HS-5 (cell line): ENCODE data around the gene EEA1.
"Not testable (repeated sequence)": the region's sequence is repeated elsewhere in the genome, so short reads cannot be mapped to it uniquely, and the experiment has no call there.

Source experiments
- DNase-seq: peaks from one replicate; pipeline ENCODE4 v3.0.0-alpha.2; 2012; ENCODE audit warnings: low read depth

The EEA1 gene

DNA sequence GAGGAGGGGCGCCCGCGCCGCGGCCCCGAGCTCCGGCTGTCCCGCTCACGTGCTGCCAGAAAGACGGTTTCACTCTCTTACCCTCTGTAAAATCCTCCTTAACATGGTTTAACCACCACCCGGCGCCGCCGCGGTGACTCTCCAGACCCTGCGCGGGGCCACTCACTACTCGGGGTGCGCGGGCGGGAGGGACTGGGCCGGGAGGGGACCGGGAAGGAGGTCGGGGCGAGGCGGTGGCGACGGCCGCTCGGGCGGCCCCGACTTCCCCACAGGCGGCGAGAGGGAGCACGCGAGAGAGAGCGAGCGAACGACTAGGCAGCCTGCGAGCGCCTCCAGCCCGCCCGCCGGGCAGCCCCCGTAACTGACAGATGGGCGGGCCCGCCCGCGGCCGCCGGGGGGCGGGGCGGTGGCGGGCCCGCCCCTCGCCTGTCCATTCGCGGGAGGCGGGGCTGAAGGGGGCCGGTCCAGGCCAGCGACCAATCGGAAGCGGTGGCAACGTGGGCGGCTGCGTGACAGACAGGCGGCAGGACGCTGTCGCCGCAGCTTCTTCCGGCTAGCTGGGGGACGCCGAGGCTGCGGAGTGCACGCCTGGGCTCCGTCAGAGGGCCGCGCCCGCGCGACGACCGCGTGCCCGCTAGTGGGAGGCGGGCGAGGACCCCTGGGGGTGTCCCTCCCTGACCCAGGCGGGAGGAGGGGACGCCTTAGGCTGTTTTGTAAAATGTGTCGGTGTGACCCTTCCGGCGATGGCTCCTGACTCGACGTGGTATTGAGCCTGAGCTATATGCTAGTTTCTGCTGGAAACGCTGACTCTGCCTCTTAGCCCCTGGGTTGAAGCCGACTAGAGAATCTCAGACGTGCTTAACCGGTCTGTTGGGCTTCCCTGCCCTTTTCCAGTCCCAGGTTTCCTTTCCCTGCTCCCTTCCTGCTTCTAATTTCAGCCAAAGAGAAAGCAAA, at the start of gene EEA1:
Gene EEA1, minus strand, starts transcription at position 334 of the 954 bp plus-strand sequence. Its CDS starts 229 bp downstream, at position 105.
- DNase-seq = peak; percentile 81

DNA sequence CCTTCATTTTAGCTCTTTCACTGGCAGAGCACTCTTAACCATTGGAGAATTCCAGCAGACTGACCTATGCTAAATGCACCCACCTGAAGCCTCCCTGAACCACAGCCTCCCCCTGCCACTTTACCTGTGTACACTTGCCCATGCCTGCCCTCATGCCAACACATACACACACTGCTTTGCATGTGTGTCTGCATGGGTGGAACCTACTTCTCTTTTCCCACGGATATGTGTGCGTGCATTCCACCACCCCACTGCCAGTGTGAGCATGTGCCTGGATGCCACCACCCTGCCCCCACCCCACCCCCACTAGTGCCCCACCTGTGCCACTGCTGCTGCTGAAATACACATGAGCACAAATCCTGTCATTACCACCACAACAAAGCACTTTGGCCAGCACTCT, 49.5 kb upstream of the EEA1 start:
- no peak for DNase-seq

DNA sequence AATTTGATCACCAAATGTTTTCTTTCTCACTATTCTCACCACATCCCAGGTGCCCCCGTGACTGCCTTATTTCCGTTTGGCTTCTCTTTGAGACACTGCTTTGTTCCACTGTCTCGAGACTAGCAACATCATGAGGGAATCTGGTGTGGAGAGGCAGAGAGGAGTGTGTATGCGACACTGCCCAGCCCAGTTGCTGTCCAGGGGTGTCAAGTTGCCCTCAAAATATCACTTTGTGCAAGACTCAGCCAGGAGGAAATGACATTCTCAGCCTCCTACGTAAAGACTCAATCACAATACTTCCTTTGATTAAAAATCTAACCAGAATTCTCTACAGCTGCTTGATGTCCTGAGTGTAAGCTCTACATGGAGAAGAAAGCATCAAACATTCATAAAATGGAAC, 48.2 kb upstream of the EEA1 start:
- DNase-seq = no peak

DNA sequence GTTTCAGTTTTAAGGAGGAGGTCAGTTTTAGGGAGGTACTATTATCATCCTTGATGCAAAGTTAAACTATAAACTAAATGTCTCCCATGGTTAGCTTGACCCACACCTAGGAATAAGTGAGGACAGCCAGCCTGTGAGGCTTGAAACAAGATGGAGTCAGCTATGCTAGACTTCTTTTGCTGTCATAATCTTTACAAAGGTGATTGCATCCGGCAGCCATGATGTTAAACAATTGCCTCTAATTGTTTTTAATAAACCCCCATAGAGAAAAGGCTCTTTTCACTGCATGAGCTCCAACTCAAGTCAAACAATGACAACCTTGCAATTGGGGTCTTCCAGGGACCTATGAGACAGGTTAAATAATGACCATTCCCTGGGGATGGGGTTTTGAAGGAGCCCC, 45.7 kb upstream of the EEA1 start:
- DNase-seq = no peak

DNA sequence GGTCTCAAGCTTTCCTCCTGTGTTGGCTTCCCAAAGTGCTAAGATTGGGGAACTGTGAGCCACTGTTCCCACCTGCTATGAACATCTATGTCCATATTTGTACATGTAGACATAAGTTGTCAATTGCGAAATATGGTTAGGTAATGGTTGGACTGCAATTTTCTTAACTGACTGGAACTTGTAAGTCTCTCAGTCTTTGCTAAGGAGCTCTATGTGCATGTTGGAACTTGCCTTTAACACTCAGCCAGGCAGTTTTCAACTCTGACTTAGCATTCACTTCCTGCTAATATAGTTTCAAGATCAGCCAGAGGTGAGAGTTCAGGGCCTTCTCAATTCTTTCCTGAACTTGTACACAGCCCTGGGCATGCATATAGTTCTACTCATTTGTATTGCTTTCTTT, 44.5 kb upstream of the EEA1 start:
- peak; percentile 75 for DNase-seq

DNA sequence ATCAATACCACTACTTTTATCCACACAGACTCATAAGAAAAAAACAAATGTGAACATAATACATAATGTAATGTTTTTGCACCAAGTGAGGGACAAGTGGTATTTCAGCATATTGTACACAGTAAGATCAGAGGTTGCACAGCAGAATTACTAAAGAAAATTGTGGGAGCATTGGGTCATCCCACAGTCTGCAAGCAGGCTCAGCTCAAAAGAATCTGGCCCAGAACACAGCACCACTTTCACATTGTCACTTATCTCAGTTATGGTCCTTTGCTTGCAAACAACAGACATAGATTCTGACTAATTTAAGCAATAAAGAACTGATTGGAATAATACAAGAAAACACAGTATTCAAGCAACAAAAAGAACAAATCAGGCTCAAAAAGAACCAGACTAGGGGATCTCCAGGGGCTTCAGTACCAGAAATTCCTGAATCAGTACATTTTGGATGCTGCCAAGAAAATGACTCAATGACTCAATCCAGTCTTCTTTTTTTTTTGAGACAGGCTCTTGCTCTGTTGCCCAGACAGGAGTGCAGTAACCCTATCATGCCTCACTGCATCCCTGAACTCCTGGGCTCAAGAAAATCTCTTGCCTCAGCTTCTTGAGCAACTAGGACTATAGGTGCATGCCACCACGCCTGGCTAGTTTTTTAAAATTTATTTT, 42.9 kb upstream of the EEA1 start:
- peak; percentile 72 for DNase-seq

DNA sequence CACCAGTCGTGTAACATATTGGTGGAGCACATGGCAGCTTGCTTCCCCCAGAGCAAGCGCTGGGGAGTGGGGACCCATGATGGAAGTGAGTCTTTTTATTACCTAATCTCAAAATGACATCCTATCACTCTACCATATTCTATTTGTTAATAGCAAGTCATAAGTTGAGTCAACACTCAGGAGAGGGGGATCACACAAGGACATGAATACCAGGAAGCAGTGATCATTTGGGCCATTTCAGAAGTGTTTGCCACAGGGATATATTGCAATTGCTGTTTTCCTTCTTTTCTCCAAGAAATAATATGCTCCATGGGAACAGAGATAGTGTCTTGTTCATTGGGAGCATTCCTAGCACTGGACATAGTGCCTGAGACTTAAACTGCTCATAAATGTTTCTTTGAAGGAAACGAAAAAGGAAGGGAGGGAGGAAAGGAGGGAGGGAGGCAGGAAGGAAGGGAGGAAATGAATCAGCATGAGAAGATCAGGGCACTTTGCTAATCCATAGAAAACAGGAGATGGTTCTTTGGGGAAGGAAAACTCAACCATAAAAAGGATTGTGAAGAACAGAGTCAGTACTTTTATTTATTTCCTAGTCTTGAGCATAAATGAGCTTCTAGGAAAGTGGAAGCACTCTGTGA, 39.2 kb upstream of the EEA1 start:
- DNase-seq = no peak

DNA sequence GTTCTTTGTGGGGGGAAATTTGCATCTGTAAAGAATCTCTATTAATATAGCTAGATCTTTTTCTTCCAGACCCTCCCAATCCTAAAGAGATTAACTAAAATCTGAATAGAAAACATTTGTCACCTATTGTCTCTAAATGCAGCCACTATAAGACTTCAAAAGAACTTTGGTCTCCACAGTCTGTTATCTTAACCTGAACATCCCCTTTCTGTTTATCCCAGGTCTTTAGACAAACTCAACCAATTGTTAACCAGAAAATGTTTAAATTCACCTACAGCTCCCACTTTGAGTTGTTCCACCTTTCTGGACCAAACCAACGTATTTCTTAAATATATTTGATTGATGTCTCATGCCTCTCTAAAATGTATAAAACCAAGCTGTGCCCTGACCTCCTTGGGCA, 35.3 kb upstream of the EEA1 start:
- DNase-seq = not testable (repeated sequence)

DNA sequence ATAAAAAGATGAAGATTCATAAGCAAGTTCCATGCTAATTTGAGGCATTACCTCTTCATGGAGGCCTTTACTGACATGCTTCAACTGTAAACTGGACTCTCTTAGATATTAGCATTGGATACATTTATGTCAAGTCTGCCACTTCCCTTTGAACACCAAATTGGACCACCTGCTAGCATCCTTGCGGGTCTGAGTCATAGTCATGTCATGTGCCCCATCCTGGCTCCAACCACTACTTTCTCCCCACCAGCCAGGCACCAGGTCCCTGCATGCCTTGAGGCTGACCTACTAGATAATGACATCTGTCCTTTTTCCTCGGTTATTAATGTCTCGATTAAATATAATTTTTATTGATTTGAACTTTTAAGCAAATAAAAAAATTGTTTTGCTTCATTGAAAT, 32.9 kb upstream of the EEA1 start:
- no peak for DNase-seq

DNA sequence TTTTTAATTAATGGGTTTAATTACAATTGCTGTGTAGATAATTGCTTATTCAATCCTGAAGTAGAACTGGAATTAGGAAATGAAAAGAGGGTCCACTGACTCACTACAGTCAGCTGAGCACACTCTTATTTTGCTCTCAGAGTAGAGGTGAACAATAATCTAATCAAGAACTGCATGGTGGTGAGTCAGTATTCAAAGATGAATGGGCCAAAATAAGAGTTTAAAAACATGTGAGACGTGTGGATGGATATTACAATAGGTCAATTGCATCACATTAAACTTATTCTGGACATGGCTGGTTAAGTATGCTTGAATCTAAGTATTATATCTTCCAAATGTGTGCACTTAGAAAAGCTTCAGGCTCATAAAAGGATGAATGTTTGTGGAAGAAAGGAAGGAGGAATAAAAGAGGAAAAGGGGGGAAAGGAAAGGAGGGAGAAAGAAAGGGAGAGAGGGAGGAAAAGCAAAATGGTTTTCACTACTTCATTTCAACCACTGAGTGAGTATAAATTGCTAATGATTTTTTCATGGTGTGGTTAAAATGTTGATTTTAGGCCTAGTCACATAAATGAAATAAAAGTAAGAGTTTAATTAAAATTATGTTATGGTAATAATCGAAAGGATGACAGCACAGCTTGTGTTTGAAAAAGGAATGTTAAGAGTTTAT, 27.0 kb upstream of the EEA1 start:
- DNase-seq = peak; percentile 64

DNA sequence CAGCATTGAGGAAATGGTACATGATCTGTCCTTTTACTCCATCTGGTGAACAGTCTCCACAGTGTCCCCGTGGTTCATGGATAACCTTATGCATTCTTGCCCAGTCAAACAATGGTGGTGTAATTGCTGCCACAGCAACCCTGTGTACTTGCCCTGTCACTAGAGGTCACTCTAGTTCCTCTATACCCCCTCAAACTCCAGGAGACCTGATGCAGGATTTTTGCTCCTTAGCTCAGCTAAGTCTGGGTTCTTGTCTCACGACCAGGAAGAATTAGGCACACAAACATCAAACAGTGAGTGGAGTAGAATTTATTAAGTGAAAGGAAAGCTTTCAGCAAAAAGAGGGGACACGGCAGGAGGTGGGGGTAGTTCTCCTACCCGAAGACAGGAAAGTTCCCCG, 24.7 kb upstream of the EEA1 start:
- DNase-seq = no peak

DNA sequence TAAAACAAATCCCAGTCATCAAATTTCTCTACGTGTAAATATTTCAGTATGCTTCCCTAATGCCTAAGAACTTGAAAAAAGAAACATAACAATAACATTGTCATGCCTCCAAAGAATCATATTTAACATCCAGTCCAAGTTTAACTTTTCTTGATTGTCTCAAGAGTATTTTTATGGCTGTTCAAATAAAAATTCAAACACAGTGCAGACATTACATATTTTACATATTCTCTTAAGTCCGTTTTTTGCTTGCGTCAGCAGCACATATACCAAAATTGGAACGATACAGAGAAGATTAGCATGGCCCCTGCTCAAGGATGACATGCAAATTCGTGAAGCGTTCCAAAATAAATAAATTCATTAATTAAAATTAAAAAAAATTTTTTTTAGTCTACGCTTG, 23.3 kb upstream of the EEA1 start:
- no peak for DNase-seq

DNA sequence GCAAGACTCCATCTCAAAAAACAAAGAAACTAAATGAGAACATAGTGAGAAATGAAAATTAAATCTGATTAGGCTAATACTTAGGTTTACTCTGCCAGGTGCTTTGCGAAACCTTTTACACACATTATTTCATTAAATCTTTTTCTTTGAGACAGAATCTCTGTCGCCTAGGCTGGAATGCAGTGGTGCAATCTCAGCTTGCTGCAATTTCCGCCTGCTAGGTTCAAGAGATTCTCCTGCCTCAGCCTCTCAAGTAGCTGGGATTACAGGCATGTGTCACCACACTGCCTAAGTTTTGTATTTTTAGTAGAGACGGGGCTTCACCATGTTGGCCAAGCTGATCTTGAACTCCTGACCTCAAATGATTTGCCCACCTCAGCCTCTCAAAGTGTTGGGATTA, 21.9 kb upstream of the EEA1 start:
- DNase-seq = no peak

DNA sequence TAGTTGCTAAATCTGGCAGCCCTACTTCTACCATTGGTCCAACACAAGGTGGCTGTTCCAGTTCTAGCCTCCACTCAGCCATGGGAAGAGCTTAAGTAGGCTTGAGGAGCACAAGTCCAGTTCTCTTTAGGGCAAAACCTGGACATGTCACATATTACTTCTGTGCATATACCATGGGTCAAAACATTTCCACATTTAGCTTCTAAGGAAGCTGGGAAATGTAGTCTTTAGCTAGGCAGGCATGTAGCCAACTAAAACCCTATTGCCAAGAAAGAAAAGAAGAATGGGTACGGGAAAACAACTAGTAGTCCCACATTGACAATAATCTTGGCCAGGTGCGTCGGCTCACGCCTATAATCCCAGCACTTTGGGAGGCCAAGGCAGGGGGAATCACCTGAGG, 20.9 kb upstream of the EEA1 start:
- DNase-seq = no peak

DNA sequence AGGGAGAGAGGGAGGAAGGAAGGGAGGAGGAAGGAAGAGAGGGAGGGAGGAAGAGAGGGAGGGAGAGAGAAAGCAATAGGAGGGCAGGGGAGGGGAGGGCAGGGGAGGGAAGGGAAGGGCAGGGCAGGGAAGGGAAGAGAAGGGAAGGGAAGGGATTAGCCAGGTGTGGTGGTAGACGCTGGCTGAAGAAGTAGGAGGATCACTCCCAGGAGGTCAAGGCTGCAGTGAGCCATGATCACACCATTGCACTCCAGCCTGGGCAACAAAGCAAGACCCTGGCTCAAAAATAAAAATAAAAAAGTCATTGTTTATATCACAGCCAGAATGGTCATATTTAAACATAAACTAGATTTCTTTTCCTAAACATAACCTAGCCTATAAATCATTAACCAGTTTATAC, 20.4 kb upstream of the EEA1 start:
- DNase-seq = no peak

DNA sequence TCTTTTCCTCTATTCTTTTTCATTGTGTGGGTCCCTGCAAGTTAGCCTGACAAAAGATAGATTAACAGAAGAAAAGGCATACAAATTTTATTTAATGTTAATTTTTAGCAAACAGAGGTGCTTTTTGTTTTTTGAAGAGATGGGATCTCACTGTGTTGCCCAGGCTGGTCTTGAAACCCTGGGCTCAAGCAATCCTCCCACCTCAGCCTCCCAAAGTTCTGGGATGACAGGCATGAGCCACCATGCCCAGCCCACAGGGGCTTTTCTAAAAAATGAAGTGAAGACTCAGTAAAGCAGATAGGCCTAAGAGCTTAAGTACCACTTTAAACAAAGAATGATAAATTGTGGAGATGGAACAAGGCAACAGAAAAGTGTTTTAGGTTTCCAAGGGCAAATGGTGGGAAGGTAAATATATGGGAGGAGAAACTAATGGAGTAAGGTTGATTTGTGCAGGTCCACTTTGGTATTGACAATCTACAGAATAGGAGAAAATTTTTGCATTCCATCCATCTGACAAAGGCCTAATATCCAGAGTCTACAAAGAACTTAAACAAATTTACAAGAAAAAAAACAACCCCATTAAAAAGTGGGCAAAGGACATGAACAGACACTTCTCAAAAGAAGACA, 18.6 kb upstream of the EEA1 start:
- DNase-seq = no peak

DNA sequence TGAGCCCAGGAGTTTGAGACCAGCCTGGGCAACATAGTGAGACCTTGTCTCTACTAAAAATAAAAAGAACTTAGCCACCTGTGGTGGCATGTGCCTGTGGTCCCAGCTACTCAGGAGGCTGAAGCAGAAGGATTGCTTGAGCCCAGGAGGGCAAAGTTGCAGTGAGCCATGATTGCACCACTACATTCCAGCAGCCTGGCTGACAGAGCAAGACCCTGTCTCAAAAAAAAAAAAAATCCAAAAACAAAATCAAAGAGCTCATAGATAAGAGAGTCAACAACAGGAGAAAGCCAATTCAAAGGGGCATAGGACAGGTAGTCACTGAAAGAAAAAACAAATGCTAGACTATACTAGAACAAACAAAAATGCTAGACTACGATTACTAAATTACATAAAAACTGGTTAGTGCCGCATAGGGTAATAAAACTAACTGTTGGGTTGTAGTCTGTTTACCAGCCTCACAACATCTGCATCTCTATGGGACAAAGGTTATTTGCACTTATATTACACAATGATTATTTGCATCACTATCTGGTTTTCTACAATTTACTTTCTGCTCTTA, 16.6 kb upstream of the EEA1 start:
- DNase-seq = no peak

DNA sequence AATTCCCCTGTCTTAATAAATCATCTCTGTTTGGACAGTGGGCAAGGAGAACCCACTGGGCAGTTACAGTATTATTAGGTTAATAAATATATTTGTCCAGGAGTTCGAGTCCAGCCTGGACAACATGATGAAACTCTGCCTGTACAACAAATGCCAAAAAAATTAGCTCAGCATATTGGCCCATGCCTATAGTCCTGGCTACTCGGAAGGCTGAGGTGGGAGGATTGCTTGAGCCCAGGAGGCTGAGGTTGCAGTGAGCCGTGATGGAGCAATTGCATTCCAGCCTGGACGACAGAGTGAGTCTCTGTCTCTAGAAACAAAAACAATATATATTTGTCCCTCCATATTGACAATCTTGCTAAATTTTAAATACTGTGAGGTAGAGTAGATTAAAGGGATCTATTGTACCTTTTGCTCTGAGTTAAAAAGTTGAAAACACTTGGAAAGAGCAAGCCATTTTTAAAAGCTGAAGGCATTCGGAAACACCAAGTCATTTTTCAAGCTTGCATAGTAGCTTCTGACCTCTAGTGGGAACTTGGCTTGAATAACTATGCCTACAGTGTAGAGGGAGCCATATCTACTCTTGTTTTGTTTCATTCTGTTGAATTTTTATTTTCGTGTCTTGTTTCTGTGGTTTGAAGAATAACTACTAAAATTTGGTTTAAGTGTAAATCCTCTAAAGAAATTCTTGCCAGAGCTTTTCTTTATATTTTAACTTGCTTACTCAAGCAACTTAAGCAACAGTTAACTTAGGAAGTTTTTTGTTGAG, 14.6 kb upstream of the EEA1 start:
- DNase-seq = no peak

DNA sequence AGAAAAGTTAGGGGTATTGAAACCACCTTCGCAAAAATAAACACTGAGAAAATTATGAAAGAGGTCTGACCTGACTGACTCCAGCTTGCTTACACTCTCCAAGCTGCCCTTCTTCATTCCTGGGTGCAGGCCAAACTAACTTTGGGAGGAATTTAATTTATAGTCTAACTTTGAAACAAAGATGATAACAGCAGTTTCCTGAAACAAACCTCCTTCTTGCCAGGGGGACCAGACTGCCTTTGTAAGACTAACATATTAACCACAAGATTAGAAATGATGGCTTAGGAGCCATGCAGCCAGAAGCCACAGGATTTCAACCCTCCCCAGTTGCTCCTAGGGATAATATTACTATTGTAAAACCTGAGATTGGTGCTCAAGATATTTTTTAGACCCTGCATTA, 13.8 kb upstream of the EEA1 start:
- no peak for DNase-seq

DNA sequence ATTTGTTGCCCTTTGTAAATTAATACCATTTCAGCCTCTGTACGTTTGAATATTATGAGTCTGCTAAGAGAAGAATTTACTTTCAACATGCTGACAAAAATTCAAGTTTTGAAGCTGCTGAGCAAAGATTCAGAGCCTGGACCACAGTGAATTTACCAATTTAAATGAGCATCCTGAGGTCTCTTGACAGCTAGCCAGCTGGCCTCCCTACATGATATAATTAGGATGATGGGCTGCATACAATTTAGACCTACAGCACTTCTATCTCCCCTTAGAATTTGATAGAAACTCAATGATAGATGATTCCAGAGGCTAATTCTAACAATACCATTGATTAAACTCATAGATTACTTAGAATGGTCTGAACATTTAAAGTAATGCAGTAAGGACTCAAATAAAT, 10.0 kb upstream of the EEA1 start:
- no peak for DNase-seq

DNA sequence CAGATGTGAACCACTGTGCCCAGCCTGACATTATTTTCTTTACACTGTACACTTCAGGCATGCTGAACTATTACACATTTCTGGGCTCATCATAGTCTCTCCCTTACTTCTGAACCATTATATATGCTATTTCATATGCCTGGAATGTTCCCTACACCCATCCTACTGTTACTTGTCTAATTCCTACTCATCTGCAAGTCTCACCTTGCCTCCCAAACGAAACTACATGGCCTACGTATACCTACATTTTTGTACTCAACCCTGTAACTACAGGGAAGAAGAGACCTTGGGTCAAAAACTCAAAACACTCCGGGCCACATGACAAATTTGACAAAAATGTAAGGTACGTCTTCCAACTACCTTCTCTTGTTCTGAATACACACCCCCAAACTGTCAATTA, 9.5 kb upstream of the EEA1 start:
- DNase-seq = no peak
